GM18870 (cell line): ENCODE data around the gene GLIPR1L2.
"Not testable (repeated sequence)": the region's sequence is repeated elsewhere in the genome, so short reads cannot be mapped to it uniquely, and the experiment has no call there.

Experiments
- ATAC-seq: cut with Tn5 transposase; IDR thresholded peaks from one replicate; pipeline ENCODE4 v1.9.1; 2021; ENCODE audit warnings: moderate library complexity; ENCODE audit not compliant: unreplicated experiment

The GLIPR1L2 gene

GRCh38 chr12:75390899-75391538, at the start of gene GLIPR1L2:
Gene GLIPR1L2 (plus strand): TSS chr12:75391089. CDS start chr12:75391117, 28 bp downstream.
- peak; percentile 94 for ATAC-seq

- ATAC-seq, result no peak
Observed at GRCh38 chr12:75341873-75342272, 49.0 kb upstream of the GLIPR1L2 start.

- no peak for ATAC-seq
Observed at GRCh38 chr12:75345531-75345930, 45.4 kb upstream of the GLIPR1L2 start.

- not testable (repeated sequence) for ATAC-seq
Observed at GRCh38 chr12:75346215-75346614, 44.7 kb upstream of the GLIPR1L2 start.

- ATAC-seq, result no peak
Observed at GRCh38 chr12:75349946-75350345, 40.9 kb upstream of the GLIPR1L2 start.

GRCh38 chr12:75350413-75350812, 40.5 kb upstream of the GLIPR1L2 start:
- no peak for ATAC-seq

- no peak for ATAC-seq
Observed at GRCh38 chr12:75354011-75354410, 36.9 kb upstream of the GLIPR1L2 start.

- no peak for ATAC-seq
Observed at GRCh38 chr12:75360920-75361319, 30.0 kb upstream of the GLIPR1L2 start.

GRCh38 chr12:75361408-75361807, 29.5 kb upstream of the GLIPR1L2 start:
- no peak for ATAC-seq

GRCh38 chr12:75364919-75365318, 26.0 kb upstream of the GLIPR1L2 start:
- no peak for ATAC-seq

GRCh38 chr12:75366629-75367028, 24.3 kb upstream of the GLIPR1L2 start:
- peak; percentile 79 for ATAC-seq

GRCh38 chr12:75374971-75375370, 15.9 kb upstream of the GLIPR1L2 start:
- ATAC-seq, result no peak

GRCh38 chr12:75378354-75378753, 12.5 kb upstream of the GLIPR1L2 start:
- no peak for ATAC-seq

GRCh38 chr12:75389061-75389460, 1.8 kb upstream of the GLIPR1L2 start:
- no peak for ATAC-seq

- ATAC-seq, result no peak
Observed at GRCh38 chr12:75389706-75390105, 1.2 kb upstream of the GLIPR1L2 start.

- ATAC-seq, result peak; percentile 2
Observed at GRCh38 chr12:75390156-75390898, 562 bp upstream of the GLIPR1L2 start.

- no peak for ATAC-seq
Observed at GRCh38 chr12:75404231-75404630, 13.3 kb downstream of the GLIPR1L2 start.

- no peak for ATAC-seq
Observed at GRCh38 chr12:75407683-75408082, 16.8 kb downstream of the GLIPR1L2 start.

- ATAC-seq, result no peak
Observed at GRCh38 chr12:75409830-75410229, 18.9 kb downstream of the GLIPR1L2 start.

- no peak for ATAC-seq
Observed at GRCh38 chr12:75414671-75415070, 23.8 kb downstream of the GLIPR1L2 start.

- no peak for ATAC-seq
Observed at GRCh38 chr12:75419841-75420240, 29.0 kb downstream of the GLIPR1L2 start.

GRCh38 chr12:75427491-75427890, 36.6 kb downstream of the GLIPR1L2 start:
- ATAC-seq, result no peak
